ENCODE results near the gene RNU5D-1.

RNU5D-1 gene

GRCh38 chr1:44685218-44685617, 45.8 kb downstream of the RNU5D-1 start:
- CTCF ChIA-PET, result interaction anchor here (1.6 kb wide), 1 partner anchor 10 kb away, joined by 5 read pairs; no protein-coding TSS in a partner anchor
- WGBS (ENCODE audit: insufficient coverage), result 100% methylated on average over 3 of the region's 4 CpGs
- POLR2A ChIA-PET, result no interaction called here
- Histone ChIP-seq H3K27ac (ENCODE audit: insufficient read depth in 1 of 2, low read depth in 1 of 2, low read length in 2 of 2, poor library complexity in 1 of 2, severe bottlenecking in 2 of 2) (no peak overlapping the region), H3K27me3 (replicated peaks in 2 of 5; ENCODE audit: control insufficient read depth in 4 of 5, insufficient read depth in 5 of 5, low read length in 4 of 5) (no peaks in the 10 kb centered on the region), H3K9me3 (ENCODE audit: control extremely low read depth in 1 of 5, control insufficient read depth in 4 of 5, insufficient read depth in 2 of 5, low read depth in 1 of 5, low read length in 4 of 5) (no peaks in the 10 kb centered on the region), H3K4me1 (ENCODE audit: control extremely low read depth in 1 of 4, control insufficient read depth in 4 of 4, insufficient read depth in 4 of 4, low read length in 3 of 4) (peaks cover 10 to 23% (median 15%) of the 10 kb centered on the region in 4 experiments), H3K4me3 (ENCODE audit: control insufficient read depth in 1 of 7, extremely low read depth in 1 of 7, insufficient read depth in 4 of 7, low read depth in 2 of 7, low read length in 6 of 7) (no peak overlapping the region), H3K36me3 (ENCODE audit: control insufficient read depth in 4 of 4, insufficient read depth in 4 of 4, low read length in 3 of 4) (no peaks in the 10 kb centered on the region)
- DNase-seq, result no peak

GRCh38 chr1:44684525-44684924, 46.4 kb downstream of the RNU5D-1 start:
- Histone ChIP-seq H3K27me3 (replicated peaks in 2 of 5; ENCODE audit: control insufficient read depth in 4 of 5, insufficient read depth in 5 of 5, low read length in 4 of 5) (no peaks in the 10 kb centered on the region), H3K36me3 (ENCODE audit: control insufficient read depth in 4 of 4, insufficient read depth in 4 of 4, low read length in 3 of 4) (no peaks in the 10 kb centered on the region), H3K9me3 (ENCODE audit: control extremely low read depth in 1 of 5, control insufficient read depth in 4 of 5, insufficient read depth in 2 of 5, low read depth in 1 of 5, low read length in 4 of 5) (no peaks in the 10 kb centered on the region), H3K27ac (ENCODE audit: insufficient read depth in 1 of 2, low read depth in 1 of 2, low read length in 2 of 2, poor library complexity in 1 of 2, severe bottlenecking in 2 of 2) (peak overlapping the region in 1 of 2 experiments; percentile 9), H3K4me1 (ENCODE audit: control extremely low read depth in 1 of 4, control insufficient read depth in 4 of 4, insufficient read depth in 4 of 4, low read length in 3 of 4) (peaks cover 10 to 23% (median 15%) of the 10 kb centered on the region in 4 experiments), H3K4me3 (ENCODE audit: control insufficient read depth in 1 of 7, extremely low read depth in 1 of 7, insufficient read depth in 4 of 7, low read depth in 2 of 7, low read length in 6 of 7) (peak overlapping the region in 3 of 7 experiments; percentile 13 to 47 (median 25))
- ChIA-PET CTCF (interaction anchor here (0.6 to 2.3 kb wide), 8 partner anchors 8 to 36 kb away, joined by 3 to 6 read pairs (median 4); no protein-coding TSS in a partner anchor), POLR2A (no interaction called here)
- 13% methylated on average over 1 of the region's 1 CpG for WGBS (ENCODE audit: insufficient coverage)
- DNase-seq, result peak in 2 of 3 donors; percentile 59 to 70

- H3K27me3 ChIP-seq (replicated peaks in 2 of 5; ENCODE audit: control insufficient read depth in 4 of 5, insufficient read depth in 5 of 5, low read length in 4 of 5), result no peaks in the 10 kb centered on the region
- DNase-seq, result no peak
- WGBS (ENCODE audit: insufficient coverage), result 94% methylated on average over 3 of the region's 3 CpGs
- H3K4me1 ChIP-seq (ENCODE audit: control extremely low read depth in 1 of 4, control insufficient read depth in 4 of 4, insufficient read depth in 4 of 4, low read length in 3 of 4), result peaks cover 10 to 28% (median 16%) of the 10 kb centered on the region in 4 experiments
- no peaks in the 10 kb centered on the region for H3K9me3 ChIP-seq (ENCODE audit: control extremely low read depth in 1 of 5, control insufficient read depth in 4 of 5, insufficient read depth in 2 of 5, low read depth in 1 of 5, low read length in 4 of 5)
- H3K4me3 ChIP-seq (ENCODE audit: control insufficient read depth in 1 of 7, extremely low read depth in 1 of 7, insufficient read depth in 4 of 7, low read depth in 2 of 7, low read length in 6 of 7), result no peak overlapping the region
- CTCF ChIA-PET, result interaction anchor here (1.5 to 2.3 kb wide), 3 partner anchors 10 to 29 kb away, joined by 4 to 6 read pairs (median 5); no protein-coding TSS in a partner anchor
- H3K36me3 ChIP-seq (ENCODE audit: control insufficient read depth in 4 of 4, insufficient read depth in 4 of 4, low read length in 3 of 4), result no peaks in the 10 kb centered on the region
- H3K27ac ChIP-seq (ENCODE audit: insufficient read depth in 1 of 2, low read depth in 1 of 2, low read length in 2 of 2, poor library complexity in 1 of 2, severe bottlenecking in 2 of 2), result no peak overlapping the region
- POLR2A ChIA-PET, result interaction anchor here (0.9 kb wide), 1 partner anchor 38 kb away, joined by 3 read pairs; no protein-coding TSS in a partner anchor
Observed at GRCh38 chr1:44682883-44683265, 48.1 kb downstream of the RNU5D-1 start.

GRCh38 chr1:44681905-44682882, 48.8 kb downstream of the RNU5D-1 start:
- DNase-seq, result no peak
- Histone ChIP-seq H3K4me1 (ENCODE audit: control extremely low read depth in 1 of 4, control insufficient read depth in 4 of 4, insufficient read depth in 4 of 4, low read length in 3 of 4) (peaks cover 10 to 35% (median 19%) of the 10 kb centered on the region in 4 experiments), H3K36me3 (ENCODE audit: control insufficient read depth in 4 of 4, insufficient read depth in 4 of 4, low read length in 3 of 4) (no peaks in the 10 kb centered on the region), H3K4me3 (ENCODE audit: control insufficient read depth in 1 of 7, extremely low read depth in 1 of 7, insufficient read depth in 4 of 7, low read depth in 2 of 7, low read length in 6 of 7) (no peak overlapping the region), H3K9me3 (ENCODE audit: control extremely low read depth in 1 of 5, control insufficient read depth in 4 of 5, insufficient read depth in 2 of 5, low read depth in 1 of 5, low read length in 4 of 5) (no peaks in the 10 kb centered on the region), H3K27ac (ENCODE audit: insufficient read depth in 1 of 2, low read depth in 1 of 2, low read length in 2 of 2, poor library complexity in 1 of 2, severe bottlenecking in 2 of 2) (no peak overlapping the region), H3K27me3 (replicated peaks in 2 of 5; ENCODE audit: control insufficient read depth in 4 of 5, insufficient read depth in 5 of 5, low read length in 4 of 5) (no peaks in the 10 kb centered on the region)
- 90% methylated on average over 9 of the region's 14 CpGs for WGBS (ENCODE audit: insufficient coverage)
- CTCF ChIA-PET, result interaction anchor here (1.2 to 2.3 kb wide), 3 partner anchors 11 to 24 kb away, joined by 3 to 5 read pairs (median 4); no protein-coding TSS in a partner anchor
- POLR2A ChIA-PET, result interaction anchor here (0.6 kb wide), 1 partner anchor 12 kb away, joined by 4 read pairs; no protein-coding TSS in a partner anchor
